IPS DF 4.7 (cell line): ENCODE data around the gene COLEC11.
"Not testable (repeated sequence)": the region's sequence is repeated elsewhere in the genome, so short reads cannot be mapped to it uniquely, and the experiment has no call there.

ENCODE experiments used
- DNase-seq: peaks from one replicate; pipeline ENCODE4 v3.0.0-alpha.2; 2013; ENCODE audit warnings: low spot score; ENCODE audit errors: extremely low read depth

The COLEC11 gene

GRCh38 chr2:3651691-3652648 is 57.1 kb downstream of the COLEC11 start:
- no peak for DNase-seq

DNA sequence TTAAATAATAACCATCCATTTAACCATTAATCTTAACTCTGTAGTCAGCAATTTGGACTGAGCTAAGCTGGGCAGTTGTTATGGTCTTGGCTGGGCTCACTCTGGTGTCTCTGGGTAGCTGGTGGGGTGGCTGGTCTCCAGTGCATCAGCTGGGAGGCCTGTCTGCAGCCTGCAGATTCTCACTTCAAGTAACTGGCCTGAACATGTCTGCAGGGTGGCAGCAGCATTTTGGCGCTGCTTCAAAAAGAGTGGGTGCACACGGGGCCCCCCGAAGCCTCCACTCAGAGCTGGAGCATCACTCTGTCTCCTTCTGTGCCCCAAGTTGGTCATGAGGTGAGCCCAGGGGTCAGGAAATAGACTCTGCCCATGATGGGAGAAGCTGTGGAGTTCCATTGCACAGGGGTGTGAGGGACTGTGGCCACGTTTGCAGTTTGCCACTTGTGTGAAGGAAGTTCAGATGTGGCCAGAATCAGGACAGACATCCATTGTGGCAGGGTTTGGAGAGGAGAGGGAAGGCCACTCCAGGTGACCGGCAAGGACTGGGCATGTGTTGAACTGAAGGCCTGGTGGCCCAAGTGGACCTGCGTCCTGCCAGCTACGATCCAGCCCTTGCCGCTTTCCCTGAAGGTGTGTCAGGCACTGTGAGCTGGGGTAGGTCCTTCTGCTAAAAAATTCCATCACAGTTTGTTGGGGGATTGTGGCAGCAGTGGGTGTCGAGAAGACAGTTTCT is 58.1 kb downstream of the COLEC11 start:
- DNase-seq = no peak

GRCh38 chr2:3654011-3654410 is 59.1 kb downstream of the COLEC11 start:
- DNase-seq = no peak

GRCh38 chr2:3654531-3655225 is 59.8 kb downstream of the COLEC11 start:
- no peak for DNase-seq

DNA sequence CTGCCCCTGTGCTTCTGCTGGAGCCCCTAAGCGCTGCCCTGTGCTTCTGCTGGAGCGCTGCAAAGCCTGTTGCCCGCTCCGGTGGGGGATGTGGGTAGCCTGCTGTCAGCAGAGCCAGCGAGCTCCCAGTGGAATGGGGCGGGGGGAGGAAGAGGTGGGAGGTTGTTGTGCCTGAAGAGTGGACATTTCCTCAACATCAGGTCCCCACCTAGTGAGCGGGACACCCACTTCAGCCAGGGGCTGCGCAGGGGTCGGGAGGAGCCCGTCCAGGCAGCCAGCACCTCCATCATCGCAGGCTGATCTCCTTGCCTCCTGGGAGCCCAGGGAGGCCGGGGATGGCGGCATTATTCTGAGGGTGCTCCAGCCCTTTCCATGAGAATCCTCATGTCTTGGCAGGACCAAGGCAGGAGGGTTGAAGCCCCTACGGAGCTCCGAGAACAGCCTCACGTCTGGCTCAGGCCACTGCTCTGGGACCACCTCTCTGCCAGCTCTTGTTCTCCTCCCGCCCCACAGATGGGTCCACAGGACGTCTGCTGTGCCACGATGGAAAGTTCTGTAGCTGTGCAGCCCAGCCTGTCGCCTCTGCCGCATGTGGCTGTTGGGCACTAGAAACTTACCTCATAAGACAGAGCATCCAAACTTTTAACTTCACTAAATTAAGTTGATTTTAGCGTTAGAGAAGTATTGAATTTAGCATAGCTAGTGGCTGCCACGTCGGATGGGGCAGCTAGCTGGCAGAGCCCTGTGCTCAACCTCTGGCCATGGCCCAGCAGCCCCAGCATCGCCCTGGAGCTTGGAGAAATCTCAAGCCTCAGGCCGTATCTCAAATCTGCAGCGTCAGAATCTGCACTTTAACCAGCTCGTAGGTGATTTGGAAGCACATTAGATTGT is 61.2 kb downstream of the COLEC11 start:
- no peak for DNase-seq

GRCh38 chr2:3656762-3657721 is 62.1 kb downstream of the COLEC11 start:
- DNase-seq = no peak

- no peak for DNase-seq
Observed at GRCh38 chr2:3657881-3658280, 63.0 kb downstream of the COLEC11 start, which contains the start of gene ALLC. TSS of gene ALLC (plus strand) at chr2:3658200. CDS start at chr2:3671158, 12,958 bp downstream.

DNA sequence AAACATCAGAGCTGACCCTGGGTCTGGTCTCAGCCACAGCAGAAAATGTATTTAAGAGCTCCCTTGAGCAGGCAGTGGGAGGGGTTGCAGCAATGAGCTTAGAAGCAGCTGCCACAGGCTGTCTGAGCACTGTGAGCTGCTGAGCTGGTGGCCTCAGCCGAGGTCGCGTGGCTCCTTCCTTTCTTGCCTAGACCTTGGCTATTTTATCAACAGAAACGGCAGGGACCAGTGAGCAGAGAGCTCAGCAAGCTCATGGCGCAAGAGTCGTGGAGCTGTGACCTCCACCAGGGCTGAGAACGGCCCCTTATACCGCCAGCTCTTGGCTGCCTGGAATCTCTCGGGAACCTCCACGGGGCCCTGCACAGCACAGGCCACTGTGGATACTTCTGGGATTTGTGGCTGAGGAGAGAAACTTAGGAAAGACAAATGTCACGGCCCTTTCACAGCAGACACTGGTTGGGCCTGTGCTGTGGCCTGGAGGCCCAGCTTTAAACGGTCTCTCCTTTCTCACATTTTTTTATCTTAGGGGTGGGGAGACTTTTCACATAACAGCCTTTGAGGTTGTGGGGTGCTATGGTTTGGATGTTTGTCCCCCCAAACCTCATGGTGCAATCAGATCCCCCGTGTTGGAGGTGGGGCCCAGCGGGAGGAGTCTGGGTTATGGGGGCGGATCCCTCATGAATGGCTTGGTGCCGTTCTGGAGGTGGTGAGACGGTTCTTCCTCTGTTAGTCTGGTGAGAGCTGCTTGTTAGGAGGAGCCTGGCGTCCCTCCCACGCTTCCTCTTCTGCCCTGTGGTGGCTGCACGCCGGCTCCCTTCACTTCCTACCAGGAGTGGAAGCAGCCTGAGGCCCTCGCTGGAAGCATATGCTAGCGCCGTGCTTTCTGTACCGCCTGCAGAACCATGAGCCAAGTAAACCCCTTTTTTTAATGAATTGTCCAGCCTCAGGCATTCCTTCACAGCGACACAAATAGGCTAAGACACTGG is 64.8 kb downstream of the COLEC11 start:
- DNase-seq = no peak

DNA sequence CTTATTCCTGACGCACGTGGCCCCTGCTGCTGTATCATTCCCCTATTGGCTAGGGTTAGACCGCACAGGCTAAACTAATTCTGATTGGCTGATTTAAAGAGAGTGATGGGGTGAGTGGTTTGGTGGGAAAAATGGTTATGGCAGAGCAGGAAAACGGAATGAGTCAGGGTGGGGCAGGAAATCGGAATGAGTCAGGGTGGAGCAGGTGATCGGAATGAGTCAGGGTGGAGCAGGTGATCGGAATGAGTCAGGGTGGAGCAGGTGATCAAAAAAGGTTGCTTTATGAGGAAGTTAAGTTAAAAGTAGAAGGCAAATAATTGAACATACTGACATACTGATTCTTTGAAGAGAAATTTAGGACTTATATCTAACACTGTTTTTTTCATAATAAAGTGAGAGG is 65.7 kb downstream of the COLEC11 start:
- not testable (repeated sequence) for DNase-seq

DNA sequence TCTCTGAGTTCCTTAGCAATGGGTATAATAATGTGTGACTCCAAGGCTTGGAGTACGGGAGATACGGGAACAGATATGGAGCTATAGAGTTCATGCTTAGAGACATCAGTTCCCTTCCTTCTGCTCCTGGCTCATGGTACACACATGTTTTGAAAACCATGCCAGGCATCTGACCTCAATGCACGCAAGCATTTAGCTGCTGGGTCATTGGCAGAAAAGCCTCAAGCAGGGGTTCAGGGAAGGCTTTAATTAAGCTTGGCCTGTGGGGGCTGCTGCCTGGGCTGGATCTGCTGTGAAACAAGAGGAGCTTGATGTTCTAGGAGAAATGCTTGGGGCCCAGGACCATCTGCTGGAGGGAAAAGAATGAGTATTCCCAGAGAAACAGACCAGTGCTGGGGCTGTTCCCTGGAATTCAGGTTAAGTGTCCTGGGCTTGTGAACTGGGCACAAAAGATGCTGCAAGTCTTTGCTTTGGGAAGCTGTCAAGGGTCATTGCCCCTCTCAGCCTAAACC is 66.3 kb downstream of the COLEC11 start:
- DNase-seq = no peak

DNA sequence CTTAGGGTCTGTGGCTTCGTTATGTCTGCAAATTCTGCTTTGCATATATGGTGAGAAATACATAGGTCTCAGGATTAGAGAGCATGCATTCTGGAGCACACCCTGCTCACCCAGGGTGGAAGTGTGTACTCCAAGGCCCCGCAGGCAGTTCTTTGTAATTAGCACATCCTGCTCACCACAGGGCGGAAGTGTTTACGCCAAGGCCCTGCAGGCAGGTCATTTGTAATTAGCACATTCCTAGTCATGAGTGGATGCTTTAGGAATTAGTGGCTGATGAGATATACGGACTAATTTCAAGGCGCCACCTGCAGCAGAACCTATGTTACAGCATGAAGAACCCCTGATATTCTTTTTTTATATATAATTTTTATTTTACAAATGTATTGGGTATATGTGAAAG is 67.3 kb downstream of the COLEC11 start:
- no peak for DNase-seq

DNA sequence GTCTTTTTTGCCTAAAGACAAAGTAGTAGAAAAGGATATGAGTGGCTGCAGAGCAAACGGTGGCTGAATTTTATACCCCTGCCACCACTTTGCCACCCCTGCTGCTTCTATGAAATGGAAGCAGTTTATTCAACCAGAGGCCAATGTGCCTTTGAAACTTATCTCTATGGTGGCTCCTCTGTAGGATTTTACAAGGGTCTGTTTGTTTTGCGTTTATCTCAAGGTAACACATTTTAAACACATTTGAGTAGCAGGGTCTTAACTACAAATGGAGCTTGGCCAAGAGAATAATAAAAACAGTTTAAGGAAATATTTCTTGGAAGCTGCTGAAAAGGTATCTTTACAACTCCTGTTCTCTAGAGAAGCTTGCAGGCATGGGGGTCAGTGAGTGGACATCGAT is 69.2 kb downstream of the COLEC11 start:
- no peak for DNase-seq

DNA sequence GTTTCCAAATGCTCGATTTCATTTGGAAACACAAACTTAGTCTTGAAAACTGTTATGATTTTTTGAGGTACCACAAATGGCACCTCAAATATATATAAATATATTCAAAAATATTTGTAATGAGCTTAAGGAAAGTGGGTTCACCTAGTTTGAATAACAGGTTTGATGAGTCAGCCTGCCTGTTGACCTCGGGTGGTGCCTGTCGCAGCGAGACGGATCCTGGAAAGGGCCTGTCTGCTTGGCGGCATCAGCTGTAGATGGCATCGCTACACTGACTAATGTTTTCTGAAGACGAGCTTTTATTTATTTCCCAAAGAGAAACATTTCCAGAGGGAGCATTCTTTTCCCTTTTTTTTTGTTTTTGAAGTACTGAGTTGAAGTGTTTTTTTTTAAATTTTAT is 70.0 kb downstream of the COLEC11 start:
- DNase-seq = no peak

GRCh38 chr2:3665886-3666612 is 71.1 kb downstream of the COLEC11 start:
- no peak for DNase-seq

DNA sequence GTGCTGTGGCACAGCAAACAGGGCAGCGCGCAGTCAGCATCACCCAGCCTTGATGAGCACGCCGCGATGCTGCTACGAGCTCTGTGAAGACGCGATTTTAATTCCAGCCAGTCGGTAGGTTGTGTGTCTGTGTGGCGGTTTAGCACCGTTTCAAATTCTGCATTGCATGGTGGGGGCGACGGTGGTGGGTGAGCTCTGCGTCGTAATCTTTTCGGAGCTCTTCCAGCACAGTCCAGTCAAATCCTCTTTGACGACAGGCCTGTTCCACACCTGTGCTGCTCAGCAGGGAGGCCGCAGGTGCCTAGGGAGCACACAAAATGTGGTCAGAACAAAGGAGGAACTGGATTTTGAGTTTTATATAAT is 71.7 kb downstream of the COLEC11 start:
- DNase-seq = no peak

GRCh38 chr2:3667151-3667631 is 72.3 kb downstream of the COLEC11 start:
- no peak for DNase-seq

DNA sequence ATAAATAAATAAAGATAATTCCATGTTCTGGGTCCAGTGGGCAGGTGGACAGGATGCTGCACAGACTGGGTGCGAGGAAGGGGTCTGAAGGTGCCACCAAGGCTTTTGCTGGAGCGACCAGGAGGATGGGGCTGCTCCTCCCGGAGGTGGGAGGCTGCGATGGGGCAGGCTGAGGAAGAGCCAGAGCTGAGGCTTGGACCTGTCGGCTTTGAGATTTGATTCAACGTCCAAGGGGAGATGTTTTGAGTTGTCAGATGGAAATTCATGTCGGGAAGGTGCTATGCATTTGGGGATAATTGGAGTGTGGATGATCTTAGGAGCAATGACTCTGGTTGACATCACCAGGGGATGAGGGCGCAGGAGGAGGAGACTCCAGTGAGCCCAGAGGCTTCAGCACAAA is 74.7 kb downstream of the COLEC11 start:
- DNase-seq = no peak
